ENCODE measurements around the gene MYRFL.

The MYRFL gene

DNA sequence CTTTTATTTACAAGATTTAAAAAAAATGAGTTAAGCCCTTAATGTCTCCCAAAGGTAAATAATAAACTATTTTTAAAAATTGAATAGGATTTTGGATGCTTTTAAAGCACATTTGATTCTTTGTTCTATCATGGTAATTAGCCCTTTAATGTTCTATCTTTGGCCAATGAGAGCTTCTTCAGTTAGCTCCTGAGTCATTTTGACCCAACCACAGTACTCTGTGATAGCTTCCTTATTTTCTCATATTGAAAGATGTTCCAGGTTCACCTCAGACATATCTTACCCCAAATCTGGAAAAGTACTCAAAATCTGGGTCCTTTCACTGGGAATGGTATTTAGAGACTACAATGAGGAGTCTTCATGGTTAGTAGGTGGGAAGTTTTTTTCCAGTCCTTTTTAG, 98.0 kb downstream of the MYRFL start:
- H4K20me1 ChIP-seq (ENCODE audit: insufficient read depth, low read length, poor library complexity, severe bottlenecking) = no peaks in the 10 kb centered on the region
- no peak overlapping the region for H3K4me3 ChIP-seq (ENCODE audit: low read length, poor library complexity, severe bottlenecking)
- H3K36me3 ChIP-seq (ENCODE audit: insufficient read depth, low read length) = no peaks in the 10 kb centered on the region
- H3K79me2 ChIP-seq (ENCODE audit: insufficient read depth, low read length) = no peaks in the 10 kb centered on the region
- H3K4me1 ChIP-seq (ENCODE audit: insufficient read depth, low read length, poor library complexity, severe bottlenecking) = peaks cover 50% of the 10 kb centered on the region
- H3K9me2 ChIP-seq (replicated peaks; ENCODE audit: low read depth, low read length) = no peaks in the 10 kb centered on the region
- H3K9ac ChIP-seq (ENCODE audit: low read depth, low read length, poor library complexity, severe bottlenecking) = no peak overlapping the region
- H2AFZ ChIP-seq (ENCODE audit: low read length) = no peak overlapping the region
- no peaks in the 10 kb centered on the region for H3K27me3 ChIP-seq (ENCODE audit: insufficient read depth, low read length, poor library complexity, severe bottlenecking)
- TF ChIP-seq, protein P1, sequence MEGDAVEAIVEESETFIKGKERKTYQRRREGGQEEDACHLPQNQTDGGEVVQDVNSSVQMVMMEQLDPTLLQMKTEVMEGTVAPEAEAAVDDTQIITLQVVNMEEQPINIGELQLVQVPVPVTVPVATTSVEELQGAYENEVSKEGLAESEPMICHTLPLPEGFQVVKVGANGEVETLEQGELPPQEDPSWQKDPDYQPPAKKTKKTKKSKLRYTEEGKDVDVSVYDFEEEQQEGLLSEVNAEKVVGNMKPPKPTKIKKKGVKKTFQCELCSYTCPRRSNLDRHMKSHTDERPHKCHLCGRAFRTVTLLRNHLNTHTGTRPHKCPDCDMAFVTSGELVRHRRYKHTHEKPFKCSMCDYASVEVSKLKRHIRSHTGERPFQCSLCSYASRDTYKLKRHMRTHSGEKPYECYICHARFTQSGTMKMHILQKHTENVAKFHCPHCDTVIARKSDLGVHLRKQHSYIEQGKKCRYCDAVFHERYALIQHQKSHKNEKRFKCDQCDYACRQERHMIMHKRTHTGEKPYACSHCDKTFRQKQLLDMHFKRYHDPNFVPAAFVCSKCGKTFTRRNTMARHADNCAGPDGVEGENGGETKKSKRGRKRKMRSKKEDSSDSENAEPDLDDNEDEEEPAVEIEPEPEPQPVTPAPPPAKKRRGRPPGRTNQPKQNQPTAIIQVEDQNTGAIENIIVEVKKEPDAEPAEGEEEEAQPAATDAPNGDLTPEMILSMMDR (conservative IDR thresholded peaks at IDR 0.05; ENCODE audit: low read length) = no peak
- no peak for TF ChIP-seq EZH2phosphoT487 (IDR thresholded peaks at IDR 0.05; ENCODE audit: borderline replicate concordance)
- no peaks in the 10 kb centered on the region for H3K9me3 ChIP-seq (ENCODE audit: insufficient read depth, low read depth, low read length)
- H3K4me2 ChIP-seq (ENCODE audit: low read depth, low read length, poor library complexity, severe bottlenecking) = no peak overlapping the region
- H3F3A ChIP-seq (ENCODE audit: low read depth) = no peaks in the 10 kb centered on the region; the same call in 1 of the 2 replicates

DNA sequence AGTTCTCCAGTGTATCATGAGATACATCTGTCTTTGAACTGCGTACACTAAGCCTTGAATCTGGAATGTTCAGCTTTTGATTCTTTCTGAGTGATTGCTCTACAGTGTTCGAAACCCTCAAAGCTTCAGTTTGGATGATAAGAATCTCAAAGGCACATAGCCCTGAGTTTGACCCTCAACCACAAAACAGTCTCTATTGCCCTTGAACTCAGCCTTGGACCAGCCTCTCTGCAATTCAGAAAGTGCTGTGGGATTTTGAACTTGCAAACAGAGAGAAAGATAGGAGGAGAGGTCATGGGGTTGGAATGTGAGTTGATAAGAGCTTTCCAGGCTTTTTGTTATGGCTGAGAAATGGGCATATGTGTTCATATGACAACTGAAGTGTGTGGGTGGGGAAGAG, 100.3 kb downstream of the MYRFL start:
- Histone ChIP-seq H3K27me3 (ENCODE audit: insufficient read depth, low read length, poor library complexity, severe bottlenecking) (no peaks in the 10 kb centered on the region), H3K79me2 (ENCODE audit: insufficient read depth, low read length) (no peaks in the 10 kb centered on the region), H3K4me1 (ENCODE audit: insufficient read depth, low read length, poor library complexity, severe bottlenecking) (peaks cover 67% of the 10 kb centered on the region), H3K9ac (ENCODE audit: low read depth, low read length, poor library complexity, severe bottlenecking) (peak overlapping the region; percentile 48), H3F3A (ENCODE audit: low read depth) (no peaks in the 10 kb centered on the region; the same call in 1 of the 2 replicates), H3K4me2 (ENCODE audit: low read depth, low read length, poor library complexity, severe bottlenecking) (peak overlapping the region; percentile 53), H3K4me3 (ENCODE audit: low read length, poor library complexity, severe bottlenecking) (peak overlapping the region; percentile 14), H3K36me3 (ENCODE audit: insufficient read depth, low read length) (no peaks in the 10 kb centered on the region), H2AFZ (ENCODE audit: low read length) (peak overlapping the region; percentile 38; the same call in 1 of the 2 replicates), H3K9me3 (ENCODE audit: insufficient read depth, low read depth, low read length) (no peaks in the 10 kb centered on the region), H4K20me1 (ENCODE audit: insufficient read depth, low read length, poor library complexity, severe bottlenecking) (no peaks in the 10 kb centered on the region), H3K9me2 (replicated peaks; ENCODE audit: low read depth, low read length) (no peaks in the 10 kb centered on the region)
- TF ChIP-seq, protein P1 (conservative IDR thresholded peaks at IDR 0.05; ENCODE audit: low read length) = no peak
- no peak for TF ChIP-seq EZH2phosphoT487 (IDR thresholded peaks at IDR 0.05; ENCODE audit: borderline replicate concordance)

DNA sequence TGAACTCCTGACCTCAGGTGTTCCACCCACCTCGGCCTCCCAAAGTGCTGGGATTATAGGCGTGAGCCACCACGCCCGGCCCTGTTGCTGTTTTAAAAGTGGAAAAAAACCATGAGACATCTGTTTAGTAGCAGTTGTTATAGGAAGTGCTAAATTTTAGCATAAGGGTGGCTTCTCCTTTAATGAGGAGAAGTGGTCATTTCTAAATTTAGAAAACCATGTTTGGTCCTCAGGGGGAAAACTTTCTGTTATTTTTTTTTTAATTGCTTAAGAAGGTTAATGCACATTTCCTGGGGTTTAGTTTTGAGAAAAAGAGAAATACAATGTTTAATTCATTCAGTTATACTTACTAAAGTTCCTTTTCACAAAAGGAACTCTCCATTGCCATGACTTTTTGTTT, 102.1 kb downstream of the MYRFL start:
- H3K9ac ChIP-seq (ENCODE audit: low read depth, low read length, poor library complexity, severe bottlenecking) = peak overlapping the region; percentile 50
- no peaks in the 10 kb centered on the region for H4K20me1 ChIP-seq (ENCODE audit: insufficient read depth, low read length, poor library complexity, severe bottlenecking)
- no peaks in the 10 kb centered on the region for H3K36me3 ChIP-seq (ENCODE audit: insufficient read depth, low read length)
- H3K27me3 ChIP-seq (ENCODE audit: insufficient read depth, low read length, poor library complexity, severe bottlenecking) = no peaks in the 10 kb centered on the region
- no peaks in the 10 kb centered on the region for H3K9me3 ChIP-seq (ENCODE audit: insufficient read depth, low read depth, low read length)
- no peak for TF ChIP-seq EZH2phosphoT487 (IDR thresholded peaks at IDR 0.05; ENCODE audit: borderline replicate concordance)
- TF ChIP-seq, protein P1 (conservative IDR thresholded peaks at IDR 0.05; ENCODE audit: low read length) = no peak
- peak overlapping the region; percentile 14; the same call in 1 of the 2 replicates for H2AFZ ChIP-seq (ENCODE audit: low read length)
- no peaks in the 10 kb centered on the region for H3K9me2 ChIP-seq (replicated peaks; ENCODE audit: low read depth, low read length)
- H3K4me1 ChIP-seq (ENCODE audit: insufficient read depth, low read length, poor library complexity, severe bottlenecking) = peaks cover 66% of the 10 kb centered on the region
- no peaks in the 10 kb centered on the region; the same call in 1 of the 2 replicates for H3F3A ChIP-seq (ENCODE audit: low read depth)
- H3K4me2 ChIP-seq (ENCODE audit: low read depth, low read length, poor library complexity, severe bottlenecking) = peak overlapping the region; percentile 53
- no peaks in the 10 kb centered on the region for H3K79me2 ChIP-seq (ENCODE audit: insufficient read depth, low read length)
- peak overlapping the region; percentile 31 for H3K4me3 ChIP-seq (ENCODE audit: low read length, poor library complexity, severe bottlenecking)
